HCT116 (cell line): ENCODE measurements around the gene ATP2C1. TPM values are rescaled to one million over a fixed set of nuclear protein-coding genes. Genes with fewer than 3 reads are reported as not detected.
"Not testable (repeated sequence)": the region's sequence is repeated elsewhere in the genome, so short reads cannot be mapped to it uniquely, and the experiment has no call there.

Source experiments
- ATAC-seq: fragments of 200-7000 bp; cut with Tn5 transposase; 2 replicates; pipeline ENCODE4 v1.9.1; 2020; ENCODE audit warnings: mild to moderate bottlenecking, moderate library complexity
- BruUV-seq: library from RNA; stranded (reverse); fragments of 400-500 nt; replicated peaks from 2 replicates; lab custom pipeline; 2021; lab: Mats Ljungman, UMichigan
- CTCF ChIA-PET: fragments of 300-600 bp; sonication (Branson Sonifier 250); formaldehyde crosslinking; loops from one replicate; lab custom pipeline; 2021; ENCODE audit warnings: antibody characterized with exemption; lab: Charles Lee
- POLR2A ChIA-PET: fragments of 300-600, 350-600 bp; sonication (Branson Sonifier 250); formaldehyde crosslinking; loops from one replicate; lab custom pipeline; 2021; ENCODE audit warnings: antibody characterized with exemption; lab: Charles Lee
- RAD21 ChIA-PET, 2 experiments: fragments of 300-600 bp; sonication (Branson Sonifier 250); formaldehyde crosslinking; loops; one replicate each; lab custom pipeline; 2023; ENCODE audit warnings: low total read pairs in 2 of 2; ENCODE audit not compliant: uncharacterized antibody in 2 of 2, unreplicated experiment in 2 of 2, low non-redundant PET in 1 of 2; lab: Charles Lee
- DNase-seq: peaks from one replicate; pipeline ENCODE4 v3.0.0-alpha.2; 2010; ENCODE audit warnings: low read depth, low spot score
- H2AFZ ChIP-seq: fragments of 200-600 bp; shearing (Covaris generic), sonication (generic); 2 replicates; pipeline ENCODE4 v1.6.1; 2017; ENCODE audit warnings: low read depth, mixed run types, mixed read lengths, antibody characterized with exemption, low read length; ENCODE audit not compliant: poor library complexity, severe bottlenecking
- H3K27ac ChIP-seq: 2 replicates; pipeline ENCODE4 v1.5.1; 2012; ENCODE audit warnings: low read depth, low read length
- H3K27me3 ChIP-seq: fragments of 200-600 bp; sonication (generic); 2 replicates; pipeline ENCODE4 v1.6.1; 2016; ENCODE audit warnings: mixed run types, low read length, mixed read lengths; ENCODE audit not compliant: insufficient read depth
- H3K36me3 ChIP-seq, 2 experiments: fragments of 200-500 bp in 1 of 2; fragments of 200-600 bp in 1 of 2; sonication (Bioruptor generic) in 1 of 2; sonication (generic) in 1 of 2; 2 replicates each; pipeline versions ENCODE4 v1.5.1 to v1.6.1; 2014 to 2016; ENCODE audit warnings: low read length in 2 of 2, inconsistent platforms in 1 of 2, mixed read lengths in 1 of 2, mixed run types in 1 of 2; ENCODE audit not compliant: insufficient read depth in 2 of 2, control insufficient read depth in 1 of 2
- H3K4me1 ChIP-seq, 2 experiments: fragments of 200-600 bp in 1 of 2; sonication (generic) in 1 of 2; 2 replicates each; pipeline versions ENCODE4 v1.5.1 to v1.6.1; 2012 to 2017; ENCODE audit warnings: low read length in 2 of 2, inconsistent platforms in 1 of 2, mild to moderate bottlenecking in 1 of 2, mixed read lengths in 1 of 2, mixed run types in 1 of 2, moderate library complexity in 1 of 2; ENCODE audit not compliant: insufficient read depth in 2 of 2, control insufficient read depth in 1 of 2
- H3K4me2 ChIP-seq: fragments of 200-600 bp; sonication (generic); 2 replicates; pipeline ENCODE4 v1.6.1; 2017; ENCODE audit warnings: mixed run types, low read length, mixed read lengths
- H3K4me3 ChIP-seq, 2 experiments: fragments of 200-600 bp in 1 of 2; sonication (generic) in 1 of 2; replicated peaks in 1 of 2; 2 replicates each; pipeline ENCODE4 v1.5.1; 2011 to 2016; ENCODE audit warnings: low read length in 2 of 2, control low read depth in 1 of 2, low read depth in 1 of 2, mild to moderate bottlenecking in 1 of 2, mixed read lengths in 1 of 2, mixed run types in 1 of 2
- H3K79me2 ChIP-seq: fragments of 200-600 bp; sonication (generic); 2 replicates; pipeline ENCODE4 v1.6.1; 2017; ENCODE audit warnings: mild to moderate bottlenecking, mixed run types, low read length, moderate library complexity, mixed read lengths; ENCODE audit not compliant: insufficient read depth
- H3K9ac ChIP-seq: fragments of 200-600 bp; sonication (generic); 2 replicates; pipeline ENCODE4 v1.6.1; 2016; ENCODE audit warnings: low read length, mixed read lengths
- H3K9me2 ChIP-seq: fragments of 200-600 bp; sonication (generic), shearing (Covaris generic); 2 replicates; pipeline ENCODE4 v1.6.1; 2017; ENCODE audit warnings: mixed run types, mild to moderate bottlenecking, moderate library complexity; ENCODE audit not compliant: insufficient read depth
- H3K9me3 ChIP-seq, 2 experiments: fragments of 200-500 bp in 1 of 2; fragments of 200-600 bp in 1 of 2; sonication (Bioruptor generic) in 1 of 2; sonication (generic) in 1 of 2; 2 replicates each; pipeline ENCODE4 v1.6.1; 2014 to 2017; ENCODE audit warnings: low read length in 2 of 2, mixed read lengths in 2 of 2, inconsistent platforms in 1 of 2, low read depth in 1 of 2, mild to moderate bottlenecking in 1 of 2, mixed run types in 1 of 2, moderate library complexity in 1 of 2; ENCODE audit not compliant: control insufficient read depth in 1 of 2, insufficient read depth in 1 of 2
- H4K20me1 ChIP-seq: fragments of 200-600 bp; sonication (generic), shearing (Covaris generic); 2 replicates; pipeline ENCODE4 v1.6.1; 2017; ENCODE audit warnings: mixed run types, mild to moderate bottlenecking, moderate library complexity; ENCODE audit not compliant: insufficient read depth
- EZH2phosphoT487 ChIP-seq: fragments of 200-600 bp; IDR thresholded peaks from 2 replicates; pipeline ENCODE4 v1.6.1; 2018; ENCODE audit warnings: antibody characterized with exemption, borderline replicate concordance
- SRF ChIP-seq: IDR thresholded peaks from 2 replicates; pipeline ENCODE4 v1.6.1; 2012; ENCODE audit warnings: low read depth
- intact Hi-C: fragments of 100-400 bp; cut with micrococcal nuclease; formaldehyde crosslinking; loops from 2 replicates; pipeline ENCODE4 v1.10.0; 2022
- total RNA-seq: library from RNA; stranded (reverse); gene quantifications from one replicate; pipeline ENCODE4 v1.2.1, GENCODE V29; 2021; ENCODE audit not compliant: unreplicated experiment

ATP2C1 gene
- total RNA-seq, 1 experiment from 2014 or later, result 69.1 TPM

GRCh38 chr3:131038326-131038725, 144.4 kb downstream of the ATP2C1 start:
- no peak overlapping the region for H3K27ac ChIP-seq
- ATAC-seq (no peak), DNase-seq (no peak)
- no peaks in the 10 kb centered on the region for H3K79me2 ChIP-seq
- intact Hi-C loops, result loop anchor here (10.0 kb wide), 3 partner anchors 616 to 1146 kb away; no protein-coding TSS in a partner anchor
- no TSS peak for BruUV-seq
- H2AFZ ChIP-seq, result no peak overlapping the region
- RAD21 ChIA-PET, result no interaction called here
- H3K9me2 ChIP-seq, result no peaks in the 10 kb centered on the region
- H3K4me1 ChIP-seq, result no peaks in the 10 kb centered on the region
- no peaks in the 10 kb centered on the region for H3K9me3 ChIP-seq
- no peak overlapping the region for H3K9ac ChIP-seq
- CTCF ChIA-PET, result no interaction called here
- no peaks in the 10 kb centered on the region for H3K27me3 ChIP-seq
- H4K20me1 ChIP-seq, result no peaks in the 10 kb centered on the region
- no peak overlapping the region for H3K4me2 ChIP-seq
- no peak overlapping the region for H3K4me3 ChIP-seq
- no peak for TF ChIP-seq EZH2phosphoT487
- no peak for TF ChIP-seq SRF
- no peaks in the 10 kb centered on the region for H3K36me3 ChIP-seq
- POLR2A ChIA-PET, result no interaction called here

GRCh38 chr3:131042271-131042985, 148.5 kb downstream of the ATP2C1 start:
- BruUV-seq, H2AFZ ChIP-seq, H3K27me3 ChIP-seq, H3K9ac ChIP-seq, intact Hi-C loops, H3K36me3 ChIP-seq, H3K27ac ChIP-seq, H3K9me2 ChIP-seq, H3K9me3 ChIP-seq, H3K4me1 ChIP-seq, RAD21 ChIA-PET, DNase-seq, H3K4me3 ChIP-seq, POLR2A ChIA-PET, H3K4me2 ChIP-seq, ATAC-seq, H3K79me2 ChIP-seq, H4K20me1 ChIP-seq: not testable (repeated sequence)
- CTCF ChIA-PET, result interaction anchor here (1.3 kb wide), 1 partner anchor 9 kb away, joined by 3 read pairs; no protein-coding TSS in a partner anchor
